Mesothelial cell of epicardium (in vitro differentiated cells): Measurements from ENCODE around the gene UGP2. TPM values are rescaled to one million over a fixed set of nuclear protein-coding genes. Genes with fewer than 3 reads are reported as not detected.

Source experiments
- DNase-seq, 2 experiments: peaks; one replicate each; pipeline ENCODE4 v3.0.0; 2021; ENCODE audit warnings: low spot score in 2 of 2; ENCODE audit not compliant: unreplicated experiment in 2 of 2
- H3K27ac Mint-ChIP-seq: 2 replicates; pipeline ENCODE4 v1.8.0; 2021; ENCODE audit warnings: mixed read lengths
- H3K27me3 Mint-ChIP-seq: 2 replicates; pipeline ENCODE4 v1.8.0; 2021; ENCODE audit warnings: low read depth, mixed read lengths
- H3K36me3 Mint-ChIP-seq: 2 replicates; pipeline ENCODE4 v1.8.0; 2021; ENCODE audit warnings: mixed read lengths
- H3K4me1 Mint-ChIP-seq: 2 replicates; pipeline ENCODE4 v1.8.0; 2021; ENCODE audit warnings: mixed read lengths
- H3K4me3 Mint-ChIP-seq: 2 replicates; pipeline ENCODE4 v1.8.0; 2021; ENCODE audit warnings: mild to moderate bottlenecking, moderate library complexity, mixed read lengths
- H3K9me3 Mint-ChIP-seq: 2 replicates; pipeline ENCODE4 v1.8.0; 2021; ENCODE audit warnings: mixed read lengths
- CTCF ChIP-seq: fragments of 200-600 bp; sonication (generic); IDR thresholded peaks from one replicate; pipeline ENCODE4 v1.5.0; 2021; ENCODE audit warnings: antibody characterized with exemption; ENCODE audit not compliant: unreplicated experiment
- total RNA-seq: library from RNA; stranded (reverse); gene quantifications from 3 replicates; pipeline ENCODE4 v1.2.1, GENCODE V29; 2021

UGP2 gene
- total RNA-seq, 1 donor from 2014 or later = 92.6 TPM

GRCh38 chr2:63875131-63875527 lies 33.4 kb downstream of the UGP2 start:
- Mint-ChIP-seq H3K27me3 (no peaks in the 10 kb centered on the region), H3K4me1 (peaks cover 19% of the 10 kb centered on the region), H3K9me3 (peaks cover 13% of the 10 kb centered on the region), H3K4me3 (no peak overlapping the region), H3K36me3 (peaks cover 36% of the 10 kb centered on the region), H3K27ac (no peak overlapping the region)
- no peak for TF ChIP-seq CTCF
- no peak for DNase-seq

GRCh38 chr2:63875559-63876245 lies 34.0 kb downstream of the UGP2 start:
- Mint-ChIP-seq H3K27me3 (no peaks in the 10 kb centered on the region), H3K36me3 (peaks cover 36% of the 10 kb centered on the region), H3K4me3 (no peak overlapping the region), H3K9me3 (peaks cover 13% of the 10 kb centered on the region), H3K4me1 (peaks cover 19% of the 10 kb centered on the region), H3K27ac (no peak overlapping the region)
- DNase-seq = no peak
- no peak for TF ChIP-seq CTCF

- H3K4me3 Mint-ChIP-seq = no peak overlapping the region
- peaks cover 13% of the 10 kb centered on the region for H3K9me3 Mint-ChIP-seq
- no peaks in the 10 kb centered on the region for H3K27me3 Mint-ChIP-seq
- peak overlapping the region; percentile 32 for H3K27ac Mint-ChIP-seq
- DNase-seq = no peak
- peaks cover 16% of the 10 kb centered on the region for H3K4me1 Mint-ChIP-seq
- TF ChIP-seq CTCF = no peak
- peaks cover 37% of the 10 kb centered on the region for H3K36me3 Mint-ChIP-seq
These were observed 34.6 kb downstream of the UGP2 start for GRCh38 chr2:63876311-63876710.

- H3K36me3 Mint-ChIP-seq = peaks cover 35% of the 10 kb centered on the region
- DNase-seq = no peak
- no peaks in the 10 kb centered on the region for H3K27me3 Mint-ChIP-seq
- no peak for TF ChIP-seq CTCF
- no peak overlapping the region for H3K27ac Mint-ChIP-seq
- peaks cover 10% of the 10 kb centered on the region for H3K9me3 Mint-ChIP-seq
- H3K4me1 Mint-ChIP-seq = peaks cover 2% of the 10 kb centered on the region
- no peak overlapping the region for H3K4me3 Mint-ChIP-seq
These were observed 36.8 kb downstream of the UGP2 start for GRCh38 chr2:63878486-63878885.

GRCh38 chr2:63879876-63880433 lies 38.3 kb downstream of the UGP2 start:
- DNase-seq = no peak
- H3K4me3 Mint-ChIP-seq = no peak overlapping the region
- TF ChIP-seq CTCF = no peak
- H3K27me3 Mint-ChIP-seq = no peaks in the 10 kb centered on the region
- H3K27ac Mint-ChIP-seq = no peak overlapping the region
- H3K9me3 Mint-ChIP-seq = no peaks in the 10 kb centered on the region
- peaks cover 2% of the 10 kb centered on the region for H3K4me1 Mint-ChIP-seq
- H3K36me3 Mint-ChIP-seq = peaks cover 30% of the 10 kb centered on the region
